Glutamatergic neuron (in vitro differentiated cells): ENCODE data around the gene PM20D1. TPM values are rescaled to one million over a fixed set of nuclear protein-coding genes. Genes with fewer than 3 reads are reported as not detected.

ENCODE experiments used
- DNase-seq: peaks from one replicate; pipeline ENCODE4 v3.0.0; 2022
- H3K27ac Mint-ChIP-seq: one replicate; pipeline ENCODE4 v1.8.0; 2020; ENCODE audit warnings: mild to moderate bottlenecking, mixed read lengths, inconsistent platforms; ENCODE audit not compliant: unreplicated experiment
- H3K27me3 Mint-ChIP-seq: one replicate; pipeline ENCODE4 v1.8.0; 2020; ENCODE audit warnings: mild to moderate bottlenecking, moderate library complexity, mixed read lengths, inconsistent platforms; ENCODE audit not compliant: unreplicated experiment
- H3K36me3 Mint-ChIP-seq: one replicate; pipeline ENCODE4 v1.8.0; 2020; ENCODE audit warnings: mild to moderate bottlenecking, mixed read lengths, inconsistent platforms; ENCODE audit not compliant: unreplicated experiment
- H3K4me1 Mint-ChIP-seq: one replicate; pipeline ENCODE4 v1.8.0; 2020; ENCODE audit warnings: mild to moderate bottlenecking, low read depth, mixed read lengths, inconsistent platforms; ENCODE audit not compliant: unreplicated experiment
- H3K4me3 Mint-ChIP-seq: one replicate; pipeline ENCODE4 v1.8.0; 2020; ENCODE audit warnings: mild to moderate bottlenecking, mixed read lengths, inconsistent platforms; ENCODE audit not compliant: unreplicated experiment
- H3K9me3 Mint-ChIP-seq: one replicate; pipeline ENCODE4 v1.8.0; 2020; ENCODE audit warnings: mild to moderate bottlenecking, moderate library complexity, mixed read lengths, inconsistent platforms; ENCODE audit not compliant: unreplicated experiment
- CTCF ChIP-seq: fragments of 200-600 bp; sonication (generic); IDR thresholded peaks from one replicate; pipeline ENCODE4 v1.5.0; 2021; ENCODE audit not compliant: partially characterized antibody, unreplicated experiment
- total RNA-seq: library from RNA; stranded (reverse); fragmentation: NEBNext Ultra II Directional; extraction: Animal tissue kit (Norgen Biotek cat#: 25700); gene quantifications from one replicate; pipeline ENCODE4 v1.2.1, GENCODE V29; 2021; ENCODE audit not compliant: unreplicated experiment

Gene PM20D1
- total RNA-seq, 1 donor from 2014 or later, result not detected

GRCh38 chr1:205834751-205835150 lies 15.2 kb downstream of the PM20D1 start:
- Mint-ChIP-seq H3K27me3 (no peaks in the 10 kb centered on the region), H3K36me3 (no peaks in the 10 kb centered on the region), H3K9me3 (peaks cover 6% of the 10 kb centered on the region), H3K27ac (no peak overlapping the region), H3K4me1 (peaks cover 2% of the 10 kb centered on the region), H3K4me3 (no peak overlapping the region)
- DNase-seq, result no peak
- no peak for TF ChIP-seq CTCF

GRCh38 chr1:205832326-205832751 lies 17.6 kb downstream of the PM20D1 start:
- Mint-ChIP-seq H3K4me3 (no peak overlapping the region), H3K36me3 (no peaks in the 10 kb centered on the region), H3K4me1 (peaks cover 5% of the 10 kb centered on the region), H3K27ac (no peak overlapping the region), H3K27me3 (no peaks in the 10 kb centered on the region), H3K9me3 (peaks cover 2% of the 10 kb centered on the region)
- no peak for TF ChIP-seq CTCF
- peak; percentile 37 for DNase-seq

GRCh38 chr1:205827623-205828022 lies 22.3 kb downstream of the PM20D1 start:
- no peak for DNase-seq
- Mint-ChIP-seq H3K4me3 (no peak overlapping the region), H3K27ac (no peak overlapping the region), H3K9me3 (peaks cover 2% of the 10 kb centered on the region), H3K4me1 (peaks cover 8% of the 10 kb centered on the region), H3K36me3 (peaks cover 7% of the 10 kb centered on the region), H3K27me3 (peaks cover 2% of the 10 kb centered on the region)
- TF ChIP-seq CTCF, result no peak

GRCh38 chr1:205826995-205827394 lies 22.9 kb downstream of the PM20D1 start:
- Mint-ChIP-seq H3K4me3 (no peak overlapping the region), H3K9me3 (no peaks in the 10 kb centered on the region), H3K27ac (no peak overlapping the region), H3K4me1 (peaks cover 6% of the 10 kb centered on the region), H3K36me3 (peaks cover 7% of the 10 kb centered on the region), H3K27me3 (peaks cover 2% of the 10 kb centered on the region)
- TF ChIP-seq CTCF, result no peak
- DNase-seq, result no peak

GRCh38 chr1:205826016-205826806 lies 23.7 kb downstream of the PM20D1 start:
- Mint-ChIP-seq H3K27me3 (peaks cover 2% of the 10 kb centered on the region), H3K27ac (peak overlapping the region; percentile 9), H3K36me3 (peaks cover 7% of the 10 kb centered on the region), H3K4me3 (no peak overlapping the region), H3K9me3 (no peaks in the 10 kb centered on the region), H3K4me1 (peaks cover 6% of the 10 kb centered on the region)
- TF ChIP-seq CTCF, result no peak
- DNase-seq, result no peak
